ENCODE data around the gene ZBTB16.

The ZBTB16 gene

DNA sequence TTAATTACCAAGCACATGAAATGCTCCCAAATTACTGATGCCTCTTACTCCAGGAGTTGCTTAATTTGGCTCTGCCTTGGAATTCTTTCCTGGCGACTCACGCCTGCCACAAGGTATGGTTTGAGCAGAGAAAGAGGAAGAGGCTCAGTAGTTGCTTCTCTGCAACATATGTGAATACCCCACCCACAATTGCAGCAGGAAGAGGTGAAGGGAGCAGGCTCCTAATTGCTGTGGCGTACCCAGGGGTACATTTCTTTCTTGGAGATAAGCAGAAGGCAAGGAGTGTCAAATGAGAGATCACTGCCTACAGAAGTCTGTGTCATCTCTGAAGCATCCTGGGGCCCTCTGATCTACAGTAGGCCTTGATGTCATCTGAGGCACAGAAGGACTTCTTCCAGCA lies 226.1 kb downstream of the ZBTB16 start:
- no peak overlapping the region for H3K4me3 ChIP-seq (ENCODE audit: low read length)
- no peak for TF ChIP-seq ZNF274 (IDR thresholded peaks at IDR 0.05; ENCODE audit: low read depth, low read length)

DNA sequence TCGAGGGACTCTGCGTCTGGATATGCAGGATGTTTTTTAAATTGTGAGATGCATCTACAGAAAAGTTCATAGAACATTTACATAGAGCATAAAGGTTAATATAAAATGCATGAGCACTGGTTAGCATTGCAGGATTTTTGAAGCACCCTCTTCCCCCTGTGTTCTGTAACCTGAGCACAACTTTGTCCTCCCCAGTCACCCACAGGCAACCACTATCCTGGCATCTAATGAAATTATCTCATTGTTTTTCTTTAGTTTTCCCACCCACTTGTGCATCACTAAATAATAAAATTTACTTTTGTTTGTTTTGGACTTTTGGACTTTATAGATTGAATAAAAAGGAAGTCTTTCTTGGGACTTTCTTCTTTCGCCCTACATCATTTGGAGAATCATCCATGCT lies 226.7 kb downstream of the ZBTB16 start:
- TF ChIP-seq ZNF274 (IDR thresholded peaks at IDR 0.05; ENCODE audit: low read depth, low read length), result no peak
- H3K4me3 ChIP-seq (ENCODE audit: low read length), result no peak overlapping the region

DNA sequence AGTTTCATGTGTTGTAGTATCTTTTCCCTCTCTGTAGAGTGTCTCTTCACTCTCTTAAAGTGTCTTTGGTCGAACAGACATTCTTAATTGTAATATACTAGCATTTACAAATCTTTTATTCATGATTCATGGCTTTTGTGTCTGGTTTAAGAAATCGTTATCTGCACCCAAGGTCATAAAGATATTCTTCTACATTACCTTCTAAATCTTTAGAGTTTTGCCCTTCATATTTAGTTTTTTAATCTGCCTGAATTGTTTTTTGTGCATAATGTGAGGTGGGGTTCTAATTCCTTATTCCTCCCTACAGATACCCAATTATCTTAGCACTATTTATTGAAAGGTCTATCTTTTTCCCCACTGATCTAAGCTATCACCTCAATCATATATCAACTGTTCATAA lies 227.6 kb downstream of the ZBTB16 start:
- no peak for TF ChIP-seq ZNF274 (IDR thresholded peaks at IDR 0.05; ENCODE audit: low read depth, low read length)

DNA sequence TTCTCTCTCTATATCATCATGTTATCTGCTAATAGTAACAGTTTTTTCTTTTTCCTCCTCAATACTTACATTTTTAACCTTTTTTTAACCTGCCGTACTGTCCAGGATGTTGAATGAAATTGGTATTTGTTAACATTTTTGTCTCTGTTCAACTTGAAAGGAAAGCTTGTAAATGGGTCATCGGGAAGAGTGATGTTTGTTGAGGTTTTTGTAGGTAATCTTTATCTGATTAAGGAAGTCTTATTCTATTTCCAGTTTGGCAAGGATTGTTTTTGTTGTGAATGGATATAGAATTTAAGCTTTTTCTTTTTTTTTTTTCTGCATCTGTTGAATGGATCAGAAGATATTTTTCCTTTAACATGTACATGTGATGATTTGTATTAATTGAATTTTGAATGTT lies 228.6 kb downstream of the ZBTB16 start:
- no peak overlapping the region for H3K4me3 ChIP-seq (ENCODE audit: low read length)
- no peak for TF ChIP-seq ZNF274 (IDR thresholded peaks at IDR 0.05; ENCODE audit: low read depth, low read length)

More for the DNA sequence above, 227.6 kb downstream of the ZBTB16 start:
- H3K4me3 ChIP-seq (ENCODE audit: low read length), result no peak overlapping the region

DNA sequence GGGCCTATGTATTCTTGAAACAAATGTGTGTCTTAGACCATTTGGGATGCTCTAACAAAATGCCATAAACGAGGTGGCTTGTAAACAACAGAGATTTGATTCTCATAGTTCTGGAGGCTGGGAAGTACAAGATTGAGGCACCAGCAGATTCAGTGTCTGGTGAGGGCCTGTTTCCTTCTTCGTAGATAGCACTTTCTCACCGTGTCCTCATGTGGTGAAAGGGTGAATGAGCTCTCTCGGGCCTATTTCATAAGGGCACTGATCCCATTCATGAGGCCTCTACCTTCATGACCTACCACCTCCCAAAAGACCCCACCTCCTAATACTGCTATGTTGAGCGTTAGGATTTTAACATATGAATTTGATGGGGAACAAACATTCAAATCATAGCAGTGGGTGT lies 230.3 kb downstream of the ZBTB16 start:
- no peak for TF ChIP-seq ZNF274 (IDR thresholded peaks at IDR 0.05; ENCODE audit: low read depth, low read length)
- H3K4me3 ChIP-seq (ENCODE audit: low read length), result no peak overlapping the region

DNA sequence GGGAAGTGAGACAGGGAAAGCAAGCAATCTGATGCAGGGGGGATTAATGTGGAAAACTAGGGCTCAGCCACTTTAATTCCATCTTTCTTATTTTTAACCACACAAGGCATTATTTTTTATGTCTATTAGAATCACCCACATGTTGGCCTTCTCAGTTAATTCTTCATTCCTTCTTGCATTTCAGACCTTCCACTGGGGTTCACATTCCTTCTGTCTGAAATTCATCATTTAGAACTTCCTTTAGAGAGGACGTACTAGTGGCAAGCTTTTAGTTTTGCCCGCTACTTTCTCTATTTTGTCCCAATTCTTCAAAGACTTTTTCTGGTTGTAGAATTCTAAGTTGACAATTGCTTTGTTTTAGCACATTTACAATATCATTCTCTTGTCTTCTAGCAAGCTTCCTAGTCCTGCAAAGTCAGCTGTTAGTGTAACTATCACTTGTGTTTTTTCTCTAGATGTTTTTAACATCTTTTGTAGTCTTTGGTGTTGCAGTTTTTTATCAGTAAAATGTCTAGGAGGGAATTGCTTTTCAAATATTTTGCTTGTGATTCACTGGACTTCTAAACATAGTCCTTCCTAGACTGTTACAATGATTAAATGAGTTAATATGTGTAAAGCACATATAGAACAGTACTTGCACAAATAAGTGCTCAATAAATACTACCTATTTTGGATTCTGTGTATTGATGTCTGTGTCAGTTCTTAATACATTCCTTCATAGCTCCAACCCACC lies 231.2 kb downstream of the ZBTB16 start:
- TF ChIP-seq ZNF274 (IDR thresholded peaks at IDR 0.05; ENCODE audit: low read depth, low read length), result no peak
- H3K4me3 ChIP-seq (ENCODE audit: low read length), result no peak overlapping the region

DNA sequence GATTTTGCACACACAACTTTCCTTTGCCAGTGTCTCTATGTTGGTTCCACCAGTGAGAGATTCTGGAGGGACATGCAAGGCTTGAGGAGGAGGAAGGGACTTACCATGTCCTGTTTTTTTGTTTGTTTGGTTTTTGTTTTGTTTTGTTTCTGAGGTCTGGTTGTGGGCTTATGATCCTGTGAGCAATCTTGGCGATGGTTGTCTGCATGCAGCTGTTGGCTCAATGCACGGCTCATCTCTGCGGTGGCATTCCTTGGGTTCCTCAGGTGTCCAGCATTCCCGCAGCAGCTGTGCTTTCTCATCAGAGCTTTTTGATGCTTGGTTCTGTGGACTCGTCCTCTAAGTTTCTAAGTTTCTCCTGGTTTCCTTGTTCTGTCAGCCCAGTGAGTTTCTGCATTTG lies 231.9 kb downstream of the ZBTB16 start:
- no peak overlapping the region for H3K4me3 ChIP-seq (ENCODE audit: low read length)
- TF ChIP-seq ZNF274 (IDR thresholded peaks at IDR 0.05; ENCODE audit: low read depth, low read length), result no peak

DNA sequence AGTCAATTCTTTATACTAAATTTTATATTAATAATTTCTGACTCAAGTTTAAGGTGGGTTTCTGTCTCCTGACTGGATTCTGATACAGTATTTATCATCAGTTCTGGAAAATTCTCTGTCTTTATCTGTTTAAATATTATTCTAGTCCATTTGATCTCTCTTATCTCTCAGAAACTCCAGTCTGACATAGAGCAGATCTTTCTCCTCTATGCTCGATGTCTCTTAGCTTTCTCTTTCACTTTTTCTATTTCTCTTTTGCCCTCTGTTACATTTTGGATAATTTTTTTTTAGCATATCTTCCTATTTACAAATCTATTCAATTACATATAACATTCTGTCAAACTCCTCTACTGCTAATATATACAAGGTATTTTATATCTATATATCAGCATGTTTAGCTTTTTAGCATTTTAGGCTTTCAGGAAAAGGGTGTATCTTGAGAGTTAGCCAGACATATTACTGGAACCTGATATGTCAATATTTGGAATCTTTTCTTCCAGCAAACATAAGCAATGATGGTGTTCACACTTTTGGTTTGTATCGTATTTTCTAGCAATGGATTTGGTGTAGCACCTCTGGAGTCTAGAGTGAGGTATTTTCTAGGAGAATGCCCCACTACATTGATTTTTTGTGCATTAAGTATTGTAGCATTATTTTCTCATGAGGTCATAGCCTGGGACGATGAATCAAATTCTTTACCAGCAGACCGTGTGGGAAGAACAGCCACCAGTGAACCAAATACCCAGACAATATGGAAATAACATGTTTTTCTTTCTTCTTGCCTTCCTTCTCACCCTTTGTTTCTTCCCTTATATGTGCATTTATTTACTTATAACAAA lies 232.6 kb downstream of the ZBTB16 start:
- H3K4me3 ChIP-seq (ENCODE audit: low read length), result no peak overlapping the region
- TF ChIP-seq ZNF274 (IDR thresholded peaks at IDR 0.05; ENCODE audit: low read depth, low read length), result no peak

DNA sequence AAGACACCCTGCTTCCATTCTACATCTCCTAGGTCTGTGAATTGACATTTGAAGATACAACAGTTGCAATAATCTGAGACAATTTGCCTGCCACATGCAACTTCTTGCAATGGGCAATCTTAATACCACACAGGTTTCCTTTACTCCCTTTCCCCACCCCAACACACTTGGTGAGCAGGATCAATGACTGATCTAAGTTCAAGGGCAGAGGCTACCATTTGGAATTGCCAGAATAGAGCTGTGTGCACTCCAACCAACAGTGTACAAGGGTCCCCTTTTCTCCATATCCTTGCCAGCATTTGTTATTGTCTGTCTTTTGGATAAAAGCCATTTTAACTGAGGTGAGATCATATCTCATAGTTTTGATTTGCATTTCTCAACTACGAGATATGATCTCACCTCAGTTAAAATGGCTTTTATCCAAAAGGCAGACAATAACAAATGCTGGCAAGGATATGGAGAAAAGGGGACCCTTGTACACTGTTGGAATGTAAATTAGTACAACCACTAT lies 233.7 kb downstream of the ZBTB16 start:
- no peak for TF ChIP-seq ZNF274 (IDR thresholded peaks at IDR 0.05; ENCODE audit: low read depth, low read length)
- no peak overlapping the region for H3K4me3 ChIP-seq (ENCODE audit: low read length)

DNA sequence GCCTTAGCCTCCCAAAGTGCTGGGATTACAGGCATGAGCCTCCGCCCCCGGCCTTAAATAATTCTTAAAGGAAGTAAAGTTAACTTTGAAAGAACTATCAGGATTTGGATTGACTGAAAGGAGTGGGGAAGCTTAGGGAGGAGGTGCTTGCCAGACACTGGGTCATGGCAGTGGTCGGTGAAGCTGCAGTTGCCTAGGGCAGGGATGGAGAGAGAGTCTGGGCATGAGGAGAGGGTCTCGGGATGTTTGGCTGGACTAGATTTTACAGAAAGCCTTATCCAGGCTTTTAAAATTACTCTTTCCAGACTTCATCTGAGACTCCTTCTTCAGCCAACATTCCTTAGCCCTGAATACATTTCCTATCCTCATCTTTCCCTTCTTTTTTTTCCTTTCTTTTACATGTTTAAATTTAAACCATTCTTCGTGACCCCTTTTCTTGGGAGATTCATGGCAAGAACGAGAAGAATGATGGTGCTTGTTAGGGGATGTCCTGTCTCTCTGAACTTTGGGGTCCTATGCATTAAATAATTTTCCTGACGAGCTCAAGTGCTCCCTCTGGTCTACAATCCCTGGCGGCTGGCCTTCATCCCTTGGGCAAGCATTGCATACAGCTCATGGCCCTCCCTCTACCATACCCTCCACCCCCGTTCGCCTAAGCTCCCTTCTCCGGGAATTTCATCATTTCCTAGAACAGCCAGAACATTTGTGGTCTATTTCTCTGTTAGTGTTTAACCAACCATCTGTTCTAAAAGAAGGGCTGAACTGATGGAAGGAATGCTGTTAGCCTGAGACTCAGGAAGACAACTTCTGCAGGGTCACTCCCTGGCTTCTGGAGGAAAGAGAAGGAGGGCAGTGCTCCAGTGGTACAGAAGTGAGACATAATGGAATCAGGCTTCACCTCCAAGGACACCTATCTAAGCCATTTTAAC lies 236.4 kb downstream of the ZBTB16 start, which contains the start of gene NNMT:
Gene NNMT (plus strand): TSS at position 724 of the 929 bp plus-strand sequence. CDS start 158 bp downstream, at position 882.
- H3K4me3 ChIP-seq (ENCODE audit: low read length), result no peak within 1 kb of the TSS
- TF ChIP-seq ZNF274 (IDR thresholded peaks at IDR 0.05; ENCODE audit: low read depth, low read length), result no peak

DNA sequence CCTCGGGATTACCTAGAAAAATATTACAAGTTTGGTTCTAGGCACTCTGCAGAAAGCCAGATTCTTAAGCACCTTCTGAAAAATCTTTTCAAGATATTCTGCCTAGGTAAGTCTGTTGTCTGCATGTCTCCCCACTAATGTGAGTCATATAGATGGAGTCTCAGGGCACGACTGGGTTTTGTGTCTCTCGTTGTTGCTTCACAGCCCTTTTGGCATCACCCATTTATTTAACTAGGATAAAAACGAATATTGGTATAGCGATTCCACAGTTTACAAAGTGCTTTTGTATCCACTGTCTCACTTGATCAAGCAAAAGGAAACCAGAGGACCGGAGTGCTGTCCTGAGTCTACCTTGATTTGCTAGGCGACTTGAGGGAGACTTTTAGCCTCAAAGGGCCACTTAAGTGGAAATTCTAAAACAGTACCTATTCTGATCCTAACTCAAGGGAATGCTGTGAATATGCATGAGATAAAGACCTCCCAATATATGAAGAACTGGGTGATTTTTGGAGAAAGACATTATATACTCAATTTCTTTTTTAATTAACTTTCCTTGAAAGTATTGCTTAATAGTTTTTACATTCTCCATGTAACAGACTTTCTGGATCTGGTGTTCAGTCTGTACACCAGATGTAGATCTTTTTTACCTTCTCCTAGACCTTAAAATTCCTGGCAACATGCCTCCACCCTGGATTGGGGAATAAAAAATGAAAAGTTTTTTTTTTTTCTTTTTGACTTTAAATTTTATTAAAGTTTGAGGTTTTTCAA lies 237.3 kb downstream of the ZBTB16 start:
- no peak overlapping the region for H3K4me3 ChIP-seq (ENCODE audit: low read length)
- no peak for TF ChIP-seq ZNF274 (IDR thresholded peaks at IDR 0.05; ENCODE audit: low read depth, low read length)

DNA sequence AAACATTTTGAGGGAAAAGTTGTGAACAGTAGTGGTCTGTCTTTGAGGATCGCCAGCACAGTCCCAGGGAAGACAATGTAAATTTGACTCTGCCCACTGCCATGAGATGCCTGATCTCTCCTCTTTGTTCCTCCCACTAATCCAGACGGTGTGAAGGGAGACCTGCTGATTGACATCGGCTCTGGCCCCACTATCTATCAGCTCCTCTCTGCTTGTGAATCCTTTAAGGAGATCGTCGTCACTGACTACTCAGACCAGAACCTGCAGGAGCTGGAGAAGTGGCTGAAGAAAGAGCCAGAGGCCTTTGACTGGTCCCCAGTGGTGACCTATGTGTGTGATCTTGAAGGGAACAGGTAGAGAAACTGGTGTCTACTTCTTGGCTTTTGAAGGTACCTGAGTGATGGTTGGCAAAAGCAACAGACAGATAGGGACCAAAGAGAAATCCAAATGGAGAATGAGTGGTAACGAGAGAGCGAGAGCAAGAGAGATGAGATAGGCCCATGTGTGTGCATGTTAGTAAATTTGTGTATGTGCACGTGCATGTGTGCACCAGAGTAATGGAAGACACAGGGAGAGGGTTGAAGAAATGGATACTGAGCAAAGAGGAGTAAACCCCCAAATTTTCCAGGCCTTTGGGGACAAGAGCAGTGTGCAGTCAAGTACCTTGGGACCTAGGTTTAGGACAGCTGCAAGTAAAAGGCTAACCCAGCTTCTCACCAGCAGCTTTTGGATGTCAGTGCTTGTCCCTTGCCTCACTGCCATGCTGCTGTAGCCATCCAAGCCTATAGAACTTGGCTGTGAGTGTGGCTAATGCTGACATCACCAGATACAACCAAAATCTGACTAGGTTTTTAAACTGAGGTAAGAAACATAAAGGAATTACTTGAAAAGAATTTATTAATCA lies 238.5 kb downstream of the ZBTB16 start:
- H3K4me3 ChIP-seq (ENCODE audit: low read length), result no peak overlapping the region
- TF ChIP-seq ZNF274 (IDR thresholded peaks at IDR 0.05; ENCODE audit: low read depth, low read length), result no peak

All from GM08714 (cell line).